K562 (cell line): Measurements from ENCODE around the gene TXNDC15. TPM values are rescaled to one million over a fixed set of nuclear protein-coding genes. Genes with fewer than 3 reads are reported as not detected.

ENCODE experiments used
- EP300 ChIP-seq: IDR thresholded peaks from 2 replicates; pipeline ENCODE4 v1.6.1; 2012; ENCODE audit warnings: low read length, improper control_type of control experiment
- FOS ChIP-seq: IDR thresholded peaks from 3 replicates; pipeline ENCODE4 v1.6.1; 2011; ENCODE audit not compliant: insufficient read length; ENCODE audit errors: extremely low read depth
- FOXA3 ChIP-seq, 2 experiments: fragments of 450-650 bp in 1 of 2; sonication (generic) in 1 of 2; formaldehyde crosslinking; IDR thresholded peaks in 1 of 2; conservative IDR thresholded peaks in 1 of 2; 2 replicates each; pipeline versions ENCODE4 v1.4.0 to v1.8.0; 2020 to 2022; ENCODE audit warnings: mild to moderate bottlenecking in 2 of 2, missing genetic modification reagents in 1 of 2
- GABPB2 ChIP-seq: fragments of 250-450 bp; sonication (Bioruptor Pico); conservative IDR thresholded peaks from 2 replicates; pipeline ENCODE4 v1.5.1; 2021; ENCODE audit warnings: mild to moderate bottlenecking
- HNRNPK ChIP-seq: fragments of 200-400 bp; formaldehyde crosslinking; IDR thresholded peaks from one replicate; pipeline ENCODE4 v1.6.1; 2018; ENCODE audit warnings: mild to moderate bottlenecking, low read depth, low read length; ENCODE audit not compliant: poor library complexity, severe bottlenecking
- JUN ChIP-seq, 2 experiments: sonication (generic) in 1 of 2; formaldehyde crosslinking in 1 of 2; IDR thresholded peaks; 2 replicates each; pipeline versions ENCODE4 v1.6.1 to v1.8.0; 2012 to 2022; ENCODE audit warnings: borderline replicate concordance in 2 of 2, mild to moderate bottlenecking in 2 of 2, improper control_type of control experiment in 1 of 2, low read depth in 1 of 2, low read length in 1 of 2, missing genetic modification reagents in 1 of 2
- XRCC3 ChIP-seq: fragments of 450-650 bp; IDR thresholded peaks from 2 replicates; pipeline ENCODE4 v1.6.1; 2017; ENCODE audit warnings: mild to moderate bottlenecking, moderate library complexity
- XRCC5 ChIP-seq: fragments of 200-400 bp; formaldehyde crosslinking; IDR thresholded peaks from 2 replicates; pipeline ENCODE4 v1.6.1; 2017; ENCODE audit warnings: low read depth, mild to moderate bottlenecking, low read length
- polyA plus RNA-seq, 8 experiments: library from polyadenylated mRNA; depleted of rRNA in 4 of 8; stranded (reverse) in 5 of 8; unstranded in 3 of 8; fragments of >200 nt; fragmentation: Nextera tagmentation in 2 of 8; fragmentation: Illumina TruSeq in 1 of 8; extraction: Ambion mirVana in 2 of 8; extraction: Trizol in 1 of 8; gene quantifications; 2 replicates each; pipeline versions ENCODE4 v1.2.1 to v1.2.3, GENCODE V29; 2011 to 2014; ENCODE audit warnings: inconsistent platforms in 1 of 8, missing spikeins in 1 of 8
- total RNA-seq, 7 experiments: library from RNA; depleted of rRNA in 6 of 7; stranded (reverse); fragments of >200 nt in 6 of 7; fragmentation: Illumina TruSeq in 2 of 7; extraction: Trizol in 2 of 7; gene quantifications; 2 replicates each; pipeline versions ENCODE4 v1.2.1 to v1.2.3, GENCODE V29; 2011 to 2021; ENCODE audit warnings: low replicate concordance in 1 of 7
- TF ChIP-seq, protein P1 (sequence below): conservative IDR thresholded peaks from 2 replicates; pipeline ENCODE4 v1.6.1; 2011; ENCODE audit warnings: low read depth, mild to moderate bottlenecking, low read length; ENCODE audit not compliant: control insufficient read depth
- TF ChIP-seq, protein P2 (sequence below), 2 experiments: fragments of 450-650 bp in 1 of 2; sonication (generic) in 1 of 2; formaldehyde crosslinking; conservative IDR thresholded peaks; 2 replicates each; pipeline versions ENCODE4 v1.4.0 to v1.8.1; 2020 to 2022; ENCODE audit warnings: mild to moderate bottlenecking in 1 of 2, missing genetic modification reagents in 1 of 2
- TF ChIP-seq, protein P3 (sequence below): fragments of 150-350 bp; IDR thresholded peaks from 2 replicates; pipeline ENCODE4 v1.6.1; 2014; ENCODE audit warnings: low read depth, mild to moderate bottlenecking, low read length, borderline replicate concordance
- TF ChIP-seq, protein P4 (sequence below): sonication (generic); formaldehyde crosslinking; IDR thresholded peaks from 2 replicates; pipeline ENCODE4 v1.8.1; 2023; ENCODE audit warnings: missing genetic modification reagents, mild to moderate bottlenecking, borderline replicate concordance

The TXNDC15 gene
- total and polyA plus RNA-seq, 9 of the 15 experiments (the other 6 are each of a cell fraction or from before 2014, with no cell fraction given): 3.0 to 15.4 (median 12.3) TPM

DNA sequence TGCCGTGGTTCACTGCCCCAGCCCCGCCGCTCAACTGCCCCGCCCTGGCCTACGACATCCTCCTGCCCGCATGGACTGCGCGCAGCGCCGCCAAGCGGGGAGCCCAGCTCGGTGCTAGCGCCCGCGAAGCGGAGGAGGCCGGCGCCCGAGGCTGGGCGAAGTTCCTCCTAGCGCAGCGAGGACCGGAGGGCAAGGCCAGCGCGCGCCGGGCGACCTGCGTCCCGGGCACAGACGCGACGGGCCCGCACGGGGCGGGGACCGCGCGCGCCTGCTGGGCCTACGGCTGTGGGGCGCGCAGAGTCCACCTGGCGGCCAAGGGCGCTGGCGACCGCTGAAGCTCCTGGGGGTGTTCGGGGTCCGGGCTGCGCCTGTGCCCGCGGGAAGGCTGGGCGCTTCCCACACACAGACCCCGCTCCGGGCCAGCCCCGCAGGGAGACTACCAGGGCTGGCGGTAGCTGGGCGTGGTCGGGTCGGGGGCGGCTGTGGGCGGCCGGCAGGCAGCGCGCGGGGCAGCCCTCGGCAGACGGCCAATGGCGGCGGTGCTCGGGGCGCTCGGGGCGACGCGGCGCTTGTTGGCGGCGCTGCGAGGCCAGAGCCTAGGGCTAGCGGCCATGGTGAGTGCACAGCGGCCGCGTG lies 30.6 kb downstream of the TXNDC15 start, which contains the start of gene PCBD2 (continued):
- TF ChIP-seq, protein P1, sequence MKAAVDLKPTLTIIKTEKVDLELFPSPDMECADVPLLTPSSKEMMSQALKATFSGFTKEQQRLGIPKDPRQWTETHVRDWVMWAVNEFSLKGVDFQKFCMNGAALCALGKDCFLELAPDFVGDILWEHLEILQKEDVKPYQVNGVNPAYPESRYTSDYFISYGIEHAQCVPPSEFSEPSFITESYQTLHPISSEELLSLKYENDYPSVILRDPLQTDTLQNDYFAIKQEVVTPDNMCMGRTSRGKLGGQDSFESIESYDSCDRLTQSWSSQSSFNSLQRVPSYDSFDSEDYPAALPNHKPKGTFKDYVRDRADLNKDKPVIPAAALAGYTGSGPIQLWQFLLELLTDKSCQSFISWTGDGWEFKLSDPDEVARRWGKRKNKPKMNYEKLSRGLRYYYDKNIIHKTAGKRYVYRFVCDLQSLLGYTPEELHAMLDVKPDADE: peak; percentile 62; the same call in 1 of the 2 replicates
- TF ChIP-seq FOS (no peak), XRCC3 (no peak), HNRNPK (peak; percentile 63), FOXA3 (CRISPR knock-in tag; conservative IDR thresholded peaks at IDR 0.05 in 1 of 2, IDR thresholded peaks at IDR 0.05 in 1 of 2) (no peak), GABPB2 (CRISPR knock-in tag) (no peak), JUN (IDR thresholded peaks at IDR 0.05; ENCODE audit: borderline replicate concordance, low read depth, low read length) (peak; percentile 52; the same call in 1 of the 2 replicates), JUN (CRISPR knock-in tag; IDR thresholded peaks at IDR 0.05; ENCODE audit: borderline replicate concordance) (no peak), EP300 (0 out of 2 replicates have a peak, but pooled peaks have one; percentile 17), XRCC5 (peak; percentile 96)
- TF ChIP-seq, protein P2, sequence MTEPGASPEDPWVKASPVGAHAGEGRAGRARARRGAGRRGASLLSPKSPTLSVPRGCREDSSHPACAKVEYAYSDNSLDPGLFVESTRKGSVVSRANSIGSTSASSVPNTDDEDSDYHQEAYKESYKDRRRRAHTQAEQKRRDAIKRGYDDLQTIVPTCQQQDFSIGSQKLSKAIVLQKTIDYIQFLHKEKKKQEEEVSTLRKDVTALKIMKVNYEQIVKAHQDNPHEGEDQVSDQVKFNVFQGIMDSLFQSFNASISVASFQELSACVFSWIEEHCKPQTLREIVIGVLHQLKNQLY (CRISPR knock-in tag; conservative IDR thresholded peaks at IDR 0.05): 0 out of 4 replicates have a peak, but pooled peaks of 1 of the 2 experiments have one; percentile 56
- TF ChIP-seq, protein P3, sequence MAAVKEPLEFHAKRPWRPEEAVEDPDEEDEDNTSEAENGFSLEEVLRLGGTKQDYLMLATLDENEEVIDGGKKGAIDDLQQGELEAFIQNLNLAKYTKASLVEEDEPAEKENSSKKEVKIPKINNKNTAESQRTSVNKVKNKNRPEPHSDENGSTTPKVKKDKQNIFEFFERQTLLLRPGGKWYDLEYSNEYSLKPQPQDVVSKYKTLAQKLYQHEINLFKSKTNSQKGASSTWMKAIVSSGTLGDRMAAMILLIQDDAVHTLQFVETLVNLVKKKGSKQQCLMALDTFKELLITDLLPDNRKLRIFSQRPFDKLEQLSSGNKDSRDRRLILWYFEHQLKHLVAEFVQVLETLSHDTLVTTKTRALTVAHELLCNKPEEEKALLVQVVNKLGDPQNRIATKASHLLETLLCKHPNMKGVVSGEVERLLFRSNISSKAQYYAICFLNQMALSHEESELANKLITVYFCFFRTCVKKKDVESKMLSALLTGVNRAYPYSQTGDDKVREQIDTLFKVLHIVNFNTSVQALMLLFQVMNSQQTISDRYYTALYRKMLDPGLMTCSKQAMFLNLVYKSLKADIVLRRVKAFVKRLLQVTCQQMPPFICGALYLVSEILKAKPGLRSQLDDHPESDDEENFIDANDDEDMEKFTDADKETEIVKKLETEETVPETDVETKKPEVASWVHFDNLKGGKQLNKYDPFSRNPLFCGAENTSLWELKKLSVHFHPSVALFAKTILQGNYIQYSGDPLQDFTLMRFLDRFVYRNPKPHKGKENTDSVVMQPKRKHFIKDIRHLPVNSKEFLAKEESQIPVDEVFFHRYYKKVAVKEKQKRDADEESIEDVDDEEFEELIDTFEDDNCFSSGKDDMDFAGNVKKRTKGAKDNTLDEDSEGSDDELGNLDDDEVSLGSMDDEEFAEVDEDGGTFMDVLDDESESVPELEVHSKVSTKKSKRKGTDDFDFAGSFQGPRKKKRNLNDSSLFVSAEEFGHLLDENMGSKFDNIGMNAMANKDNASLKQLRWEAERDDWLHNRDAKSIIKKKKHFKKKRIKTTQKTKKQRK: no peak
- TF ChIP-seq, protein P4, sequence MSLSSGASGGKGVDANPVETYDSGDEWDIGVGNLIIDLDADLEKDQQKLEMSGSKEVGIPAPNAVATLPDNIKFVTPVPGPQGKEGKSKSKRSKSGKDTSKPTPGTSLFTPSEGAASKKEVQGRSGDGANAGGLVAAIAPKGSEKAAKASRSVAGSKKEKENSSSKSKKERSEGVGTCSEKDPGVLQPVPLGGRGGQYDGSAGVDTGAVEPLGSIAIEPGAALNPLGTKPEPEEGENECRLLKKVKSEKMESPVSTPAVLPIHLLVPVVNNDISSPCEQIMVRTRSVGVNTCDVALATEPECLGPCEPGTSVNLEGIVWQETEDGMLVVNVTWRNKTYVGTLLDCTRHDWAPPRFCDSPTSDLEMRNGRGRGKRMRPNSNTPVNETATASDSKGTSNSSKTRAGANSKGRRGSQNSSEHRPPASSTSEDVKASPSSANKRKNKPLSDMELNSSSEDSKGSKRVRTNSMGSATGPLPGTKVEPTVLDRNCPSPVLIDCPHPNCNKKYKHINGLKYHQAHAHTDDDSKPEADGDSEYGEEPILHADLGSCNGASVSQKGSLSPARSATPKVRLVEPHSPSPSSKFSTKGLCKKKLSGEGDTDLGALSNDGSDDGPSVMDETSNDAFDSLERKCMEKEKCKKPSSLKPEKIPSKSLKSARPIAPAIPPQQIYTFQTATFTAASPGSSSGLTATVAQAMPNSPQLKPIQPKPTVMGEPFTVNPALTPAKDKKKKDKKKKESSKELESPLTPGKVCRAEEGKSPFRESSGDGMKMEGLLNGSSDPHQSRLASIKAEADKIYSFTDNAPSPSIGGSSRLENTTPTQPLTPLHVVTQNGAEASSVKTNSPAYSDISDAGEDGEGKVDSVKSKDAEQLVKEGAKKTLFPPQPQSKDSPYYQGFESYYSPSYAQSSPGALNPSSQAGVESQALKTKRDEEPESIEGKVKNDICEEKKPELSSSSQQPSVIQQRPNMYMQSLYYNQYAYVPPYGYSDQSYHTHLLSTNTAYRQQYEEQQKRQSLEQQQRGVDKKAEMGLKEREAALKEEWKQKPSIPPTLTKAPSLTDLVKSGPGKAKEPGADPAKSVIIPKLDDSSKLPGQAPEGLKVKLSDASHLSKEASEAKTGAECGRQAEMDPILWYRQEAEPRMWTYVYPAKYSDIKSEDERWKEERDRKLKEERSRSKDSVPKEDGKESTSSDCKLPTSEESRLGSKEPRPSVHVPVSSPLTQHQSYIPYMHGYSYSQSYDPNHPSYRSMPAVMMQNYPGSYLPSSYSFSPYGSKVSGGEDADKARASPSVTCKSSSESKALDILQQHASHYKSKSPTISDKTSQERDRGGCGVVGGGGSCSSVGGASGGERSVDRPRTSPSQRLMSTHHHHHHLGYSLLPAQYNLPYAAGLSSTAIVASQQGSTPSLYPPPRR: peak; percentile 80
